ENCODE results near the gene TUBB8. TPM values are rescaled to one million over a fixed set of nuclear protein-coding genes. Genes with fewer than 3 reads are reported as not detected.

TUBB8 gene
- total RNA-seq, 1 donor from 2014 or later = not detected

GRCh38 chr10:91313-91712, 42.2 kb upstream of the TUBB8 start:
- no peak for FAIRE-seq
- H3K36me3 ChIP-seq (ENCODE audit: control insufficient read depth, insufficient read depth, low read length) = no peaks in the 10 kb centered on the region
- H3K4me3 ChIP-seq (ENCODE audit: low read depth, low read length) = no peak overlapping the region
- DNase-seq (ENCODE audit: low read depth) = no peak
- H3K27me3 ChIP-seq (ENCODE audit: control insufficient read depth, insufficient read depth, low read length) = no peaks in the 10 kb centered on the region
- no peak for TF ChIP-seq CTCF (IDR thresholded peaks at IDR 0.05; ENCODE audit: insufficient read depth, low read length, severe bottlenecking)

- DNase-seq (ENCODE audit: low read depth) = no peak
- H3K36me3 ChIP-seq (ENCODE audit: control insufficient read depth, insufficient read depth, low read length) = no peaks in the 10 kb centered on the region
- TF ChIP-seq CTCF (IDR thresholded peaks at IDR 0.05; ENCODE audit: insufficient read depth, low read length, severe bottlenecking) = no peak
- H3K4me3 ChIP-seq (ENCODE audit: low read depth, low read length) = no peak overlapping the region
- FAIRE-seq = no peak
- no peaks in the 10 kb centered on the region for H3K27me3 ChIP-seq (ENCODE audit: control insufficient read depth, insufficient read depth, low read length)
Observed at GRCh38 chr10:90161-90560, 41.1 kb upstream of the TUBB8 start.

- no peak for TF ChIP-seq CTCF (IDR thresholded peaks at IDR 0.05; ENCODE audit: insufficient read depth, low read length, severe bottlenecking)
- Histone ChIP-seq H3K4me3 (ENCODE audit: low read depth, low read length) (no peak overlapping the region), H3K27me3 (ENCODE audit: control insufficient read depth, insufficient read depth, low read length) (no peaks in the 10 kb centered on the region), H3K36me3 (ENCODE audit: control insufficient read depth, insufficient read depth, low read length) (no peaks in the 10 kb centered on the region)
- FAIRE-seq (no peak), DNase-seq (ENCODE audit: low read depth) (peak; percentile 11)
Observed at GRCh38 chr10:89248-89647, 40.2 kb upstream of the TUBB8 start.

GRCh38 chr10:88253-88652, 39.2 kb upstream of the TUBB8 start:
- FAIRE-seq (no peak), DNase-seq (ENCODE audit: low read depth) (no peak)
- H3K36me3 ChIP-seq (ENCODE audit: control insufficient read depth, insufficient read depth, low read length) = no peaks in the 10 kb centered on the region
- H3K27me3 ChIP-seq (ENCODE audit: control insufficient read depth, insufficient read depth, low read length) = no peaks in the 10 kb centered on the region
- no peak for TF ChIP-seq CTCF (IDR thresholded peaks at IDR 0.05; ENCODE audit: insufficient read depth, low read length, severe bottlenecking)
- H3K4me3 ChIP-seq (ENCODE audit: low read depth, low read length) = no peak overlapping the region

GRCh38 chr10:87177-88080, 38.3 kb upstream of the TUBB8 start:
- no peak overlapping the region for H3K4me3 ChIP-seq (ENCODE audit: low read depth, low read length)
- no peak for TF ChIP-seq CTCF (IDR thresholded peaks at IDR 0.05; ENCODE audit: insufficient read depth, low read length, severe bottlenecking)
- DNase-seq (ENCODE audit: low read depth) (no peak), FAIRE-seq (no peak)
- H3K27me3 ChIP-seq (ENCODE audit: control insufficient read depth, insufficient read depth, low read length) = no peaks in the 10 kb centered on the region
- no peaks in the 10 kb centered on the region for H3K36me3 ChIP-seq (ENCODE audit: control insufficient read depth, insufficient read depth, low read length)

All from bronchial epithelial cell (primary cell).